Fibroblast of lung (primary cell): ENCODE results near the gene FAU. TPM values are rescaled to one million over a fixed set of nuclear protein-coding genes. Genes with fewer than 3 reads are reported as not detected.
A peak's percentile ranks its signal among the peaks of the same experiment; 100 is the strongest.

ENCODE experiments used
- DNase-seq, 2 donors: peaks; one replicate each; pipeline versions ENCODE4 v3.0.0 to v3.0.0-alpha.2; 2010; ENCODE audit warnings: low read depth in 2 of 2
- H2AFZ ChIP-seq: 2 replicates; pipeline ENCODE4 v1.5.1; 2012; ENCODE audit warnings: low read length, control low read depth, inconsistent platforms
- H3K27ac ChIP-seq: 2 replicates; pipeline ENCODE4 v1.5.1; 2011; ENCODE audit warnings: low read length, control low read depth; ENCODE audit not compliant: insufficient read depth
- H3K27me3 ChIP-seq: 2 replicates; pipeline ENCODE4 v1.5.1; 2011; ENCODE audit warnings: mild to moderate bottlenecking, low read length; ENCODE audit not compliant: control insufficient read depth, insufficient read depth
- H3K36me3 ChIP-seq: 2 replicates; pipeline ENCODE4 v1.5.1; 2011; ENCODE audit warnings: low read length; ENCODE audit not compliant: control insufficient read depth, insufficient read depth
- H3K4me1 ChIP-seq: 2 replicates; pipeline ENCODE4 v1.5.1; 2011; ENCODE audit warnings: low read length; ENCODE audit not compliant: control insufficient read depth, insufficient read depth; ENCODE audit errors: extremely low read depth
- H3K4me2 ChIP-seq: 2 replicates; pipeline ENCODE4 v1.5.1; 2011; ENCODE audit warnings: low read length, control low read depth; ENCODE audit not compliant: insufficient read depth; ENCODE audit errors: extremely low read depth
- H3K4me3 ChIP-seq, 4 experiments: fragments of 200-600 bp in 1 of 4; sonication (generic) in 1 of 4; replicated peaks in 1 of 4; 2 replicates each; pipeline ENCODE4 v1.5.1; 2011 to 2016; ENCODE audit warnings: low read length in 4 of 4, low read depth in 3 of 4, mild to moderate bottlenecking in 3 of 4, control low read depth in 2 of 4, inconsistent platforms in 1 of 4, mixed read lengths in 1 of 4; ENCODE audit not compliant: insufficient read depth in 1 of 4; ENCODE audit errors: control extremely low read depth in 1 of 4
- H3K79me2 ChIP-seq: 2 replicates; pipeline ENCODE4 v1.5.1; 2012; ENCODE audit warnings: mild to moderate bottlenecking, low read length, inconsistent platforms; ENCODE audit not compliant: control insufficient read depth, insufficient read depth
- H3K9ac ChIP-seq: 2 replicates; pipeline ENCODE4 v1.5.1; 2011; ENCODE audit warnings: mild to moderate bottlenecking, low read length, control low read depth; ENCODE audit not compliant: insufficient read depth
- H3K9me3 ChIP-seq: 2 replicates; pipeline ENCODE4 v1.5.1; 2012; ENCODE audit warnings: low read depth, low read length; ENCODE audit not compliant: control insufficient read depth, insufficient read depth
- H4K20me1 ChIP-seq: 2 replicates; pipeline ENCODE4 v1.5.1; 2011; ENCODE audit warnings: low read length; ENCODE audit not compliant: control insufficient read depth, insufficient read depth; ENCODE audit errors: extremely low read depth
- EZH2 ChIP-seq: IDR thresholded peaks from 2 replicates; pipeline ENCODE4 v1.5.1; 2012; ENCODE audit warnings: low read length, control low read depth, mild to moderate bottlenecking; ENCODE audit errors: missing control alignments
- polyA minus RNA-seq: library from RNA; depleted of rRNA, polyadenylated mRNA; stranded (reverse); fragments of >200 nt; gene quantifications from 2 replicates; pipeline ENCODE4 v1.2.3, GENCODE V29; 2011; ENCODE audit warnings: low replicate concordance
- polyA plus RNA-seq, 2 donors: library from polyadenylated mRNA; depleted of rRNA in 1 of 2; stranded (reverse) in 1 of 2; unstranded in 1 of 2; fragments of >200 nt; gene quantifications; 2 replicates each; pipeline ENCODE4 v1.2.1, GENCODE V29; 2011 to 2012; ENCODE audit warnings: missing spikeins in 1 of 2
- total RNA-seq: library from RNA; depleted of rRNA; stranded (reverse); fragments of >200 nt; gene quantifications from 2 replicates; pipeline ENCODE4 v1.2.1, GENCODE V29; 2014
- TF ChIP-seq, protein P1 (sequence below), 2 donors: IDR thresholded peaks in 1 of 2; conservative IDR thresholded peaks in 1 of 2; 1 replicate in 1 of 2; 2 replicates in 1 of 2; pipeline ENCODE4 v1.5.1; 2011 to 2012; ENCODE audit warnings: low read length in 2 of 2, control low read depth in 1 of 2, inconsistent platforms in 1 of 2, low read depth in 1 of 2, mild to moderate bottlenecking in 1 of 2

FAU gene
- total RNA-seq: 336 and 338 TPM in 2 replicates
- 256 and 290 TPM in 2 replicates for polyA plus RNA-seq
- polyA plus RNA-seq (2012): 927 and 982 TPM in 2 replicates
- polyA minus RNA-seq: 57.5 and 61.8 TPM in 2 replicates

DNA sequence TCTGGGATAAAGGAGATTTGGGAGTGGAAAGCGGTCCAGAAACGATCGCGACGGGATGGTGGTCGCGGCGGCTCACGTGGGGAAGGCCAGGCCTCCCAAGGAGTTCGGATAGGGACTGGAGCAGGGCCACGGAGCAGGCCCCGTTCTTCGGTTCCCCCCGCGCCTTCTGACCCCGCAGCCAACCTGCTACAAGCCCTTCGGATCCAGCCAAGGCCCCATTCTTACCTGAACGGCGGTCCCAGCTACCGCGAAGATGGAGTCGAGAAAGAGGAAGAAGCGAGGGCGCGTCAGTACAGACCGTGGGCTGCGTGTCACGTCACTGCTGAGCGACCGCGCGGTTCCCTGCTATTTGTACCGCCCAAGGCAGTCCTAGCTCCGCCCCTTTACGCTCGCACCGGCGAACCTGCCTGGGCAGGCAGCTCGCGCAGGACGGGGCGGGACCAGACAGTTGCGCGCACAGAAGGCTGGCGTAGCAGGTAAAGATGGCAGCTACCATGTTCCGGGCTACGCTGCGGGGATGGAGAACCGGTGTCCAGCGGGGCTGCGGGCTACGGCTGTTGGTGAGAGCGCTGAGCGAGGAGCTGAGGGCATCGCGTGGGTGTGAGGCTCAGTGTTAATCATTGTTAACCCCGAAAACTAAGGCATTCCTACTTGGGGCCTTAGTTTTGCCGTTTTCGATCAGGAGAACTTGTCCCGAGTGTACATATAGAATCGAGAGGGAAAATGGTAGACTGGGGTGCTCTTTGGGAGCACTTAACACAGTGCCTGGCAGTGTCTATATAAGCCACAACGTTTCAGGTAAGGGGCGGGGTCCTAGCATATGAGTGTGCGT lies at the start of gene FAU, which contains the start of gene MRPL49:
TSS of gene FAU (minus strand) at position 270 of the 832 bp plus-strand sequence. CDS start 321 bp downstream, outside the sequence.
TSS of gene MRPL49 (plus strand) at position 457 of the 832 bp plus-strand sequence. CDS start at position 483, 26 bp downstream.
- DNase-seq: peak; percentile 95 to 96
- Histone ChIP-seq H3K4me1 (peaks cover 6% of the 10 kb centered on the region), H3K9ac (peak within 1 kb of the TSS; percentile 95), H3K9me3 (no peaks in the 10 kb centered on the region), H2AFZ (peak within 1 kb of the TSS; percentile 96), H3K27me3 (no peaks in the 10 kb centered on the region), H3K4me2 (peak within 1 kb of the TSS; percentile 96), H3K36me3 (peaks cover 20% of the 10 kb centered on the region), H4K20me1 (no peaks in the 10 kb centered on the region), H3K4me3 (peak within 1 kb of the TSS; percentile 57 to 98 (median 85)), H3K27ac (peak within 1 kb of the TSS; percentile 94), H3K79me2 (peaks cover 29% of the 10 kb centered on the region)
- TF ChIP-seq, protein P1, sequence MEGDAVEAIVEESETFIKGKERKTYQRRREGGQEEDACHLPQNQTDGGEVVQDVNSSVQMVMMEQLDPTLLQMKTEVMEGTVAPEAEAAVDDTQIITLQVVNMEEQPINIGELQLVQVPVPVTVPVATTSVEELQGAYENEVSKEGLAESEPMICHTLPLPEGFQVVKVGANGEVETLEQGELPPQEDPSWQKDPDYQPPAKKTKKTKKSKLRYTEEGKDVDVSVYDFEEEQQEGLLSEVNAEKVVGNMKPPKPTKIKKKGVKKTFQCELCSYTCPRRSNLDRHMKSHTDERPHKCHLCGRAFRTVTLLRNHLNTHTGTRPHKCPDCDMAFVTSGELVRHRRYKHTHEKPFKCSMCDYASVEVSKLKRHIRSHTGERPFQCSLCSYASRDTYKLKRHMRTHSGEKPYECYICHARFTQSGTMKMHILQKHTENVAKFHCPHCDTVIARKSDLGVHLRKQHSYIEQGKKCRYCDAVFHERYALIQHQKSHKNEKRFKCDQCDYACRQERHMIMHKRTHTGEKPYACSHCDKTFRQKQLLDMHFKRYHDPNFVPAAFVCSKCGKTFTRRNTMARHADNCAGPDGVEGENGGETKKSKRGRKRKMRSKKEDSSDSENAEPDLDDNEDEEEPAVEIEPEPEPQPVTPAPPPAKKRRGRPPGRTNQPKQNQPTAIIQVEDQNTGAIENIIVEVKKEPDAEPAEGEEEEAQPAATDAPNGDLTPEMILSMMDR (conservative IDR thresholded peaks at IDR 0.05 in 1 of 2, IDR thresholded peaks at IDR 0.05 in 1 of 2; ENCODE audit: low read depth in 1 of 2, low read length in 2 of 2): no peak
- TF ChIP-seq EZH2: no peak

DNA sequence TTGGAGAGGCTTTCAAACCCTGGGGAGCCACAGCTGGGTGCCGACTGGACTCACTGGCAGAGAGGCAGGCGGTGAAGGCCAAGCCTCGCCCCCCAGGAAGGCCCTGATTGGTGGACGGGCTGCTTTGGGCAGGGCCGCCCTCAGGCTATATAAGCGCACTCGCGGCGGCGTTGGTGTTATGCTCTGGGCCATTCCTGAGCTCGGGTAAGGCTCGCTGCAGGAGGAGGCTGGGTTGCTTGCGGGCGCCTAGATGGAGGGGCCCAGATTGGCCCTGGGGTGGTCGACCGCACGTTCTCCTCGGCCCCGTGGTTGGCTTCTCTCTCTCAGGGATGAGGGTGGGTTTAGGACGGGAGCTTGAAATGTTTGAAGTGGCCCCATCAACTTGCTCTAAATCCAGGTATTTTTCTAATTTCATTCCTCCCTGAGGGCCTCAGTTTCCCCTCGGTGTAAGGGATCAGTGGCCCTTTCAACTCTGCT lies 48.2 kb upstream of the FAU start, which contains the start of gene SPDYC:
TSS of gene SPDYC (plus strand) at position 176 of the 477 bp plus-strand sequence. CDS start 1,125 bp downstream, outside the sequence.
- no peak within 1 kb of the TSS for H3K4me3 ChIP-seq
- no peak within 1 kb of the TSS for H3K4me2 ChIP-seq
- H3K79me2 ChIP-seq: no peaks in the 10 kb centered on the region
- H3K4me1 ChIP-seq: peaks cover 3% of the 10 kb centered on the region
- H3K9ac ChIP-seq: no peak within 1 kb of the TSS
- no peak for DNase-seq
- H3K9me3 ChIP-seq: no peaks in the 10 kb centered on the region
- TF ChIP-seq, protein P1 (conservative IDR thresholded peaks at IDR 0.05 in 1 of 2, IDR thresholded peaks at IDR 0.05 in 1 of 2; ENCODE audit: low read depth in 1 of 2, low read length in 2 of 2): no peak
- no peak for TF ChIP-seq EZH2
- H2AFZ ChIP-seq: peak within 1 kb of the TSS; percentile 85
- peak within 1 kb of the TSS; percentile 8 for H3K27ac ChIP-seq
- H3K36me3 ChIP-seq: no peaks in the 10 kb centered on the region
- no peaks in the 10 kb centered on the region for H3K27me3 ChIP-seq
- H4K20me1 ChIP-seq: no peaks in the 10 kb centered on the region

DNA sequence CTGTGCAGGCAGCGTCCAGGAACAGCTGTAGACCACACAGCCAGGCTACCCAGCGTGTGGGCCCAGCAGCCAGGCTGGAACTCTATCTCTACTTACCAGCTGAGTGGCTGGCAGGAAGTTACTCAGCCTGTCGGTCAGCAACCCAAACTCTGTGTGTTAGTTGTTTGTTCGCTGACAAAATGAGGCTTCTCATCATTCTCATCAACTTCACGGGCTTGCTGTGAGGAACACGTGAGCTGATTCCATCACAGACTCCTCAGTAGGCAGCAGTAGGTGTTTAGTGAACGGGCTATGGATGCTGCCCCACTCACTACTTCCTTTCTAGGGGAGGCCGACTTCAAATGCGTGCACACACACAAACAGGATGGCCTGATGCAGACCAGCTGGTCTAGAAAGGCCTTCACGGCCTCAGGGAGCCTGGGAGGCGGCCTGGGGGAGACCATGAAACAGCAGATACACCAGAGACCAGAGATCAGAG lies 47.3 kb upstream of the FAU start:
- Histone ChIP-seq H3K9me3 (no peaks in the 10 kb centered on the region), H3K4me1 (peaks cover 3% of the 10 kb centered on the region), H3K27ac (peak overlapping the region; percentile 8), H3K79me2 (no peaks in the 10 kb centered on the region), H4K20me1 (no peaks in the 10 kb centered on the region), H2AFZ (peak overlapping the region; percentile 85), H3K4me3 (no peak overlapping the region), H3K36me3 (no peaks in the 10 kb centered on the region), H3K27me3 (no peaks in the 10 kb centered on the region), H3K4me2 (no peak overlapping the region), H3K9ac (no peak overlapping the region)
- TF ChIP-seq EZH2: no peak
- TF ChIP-seq, protein P1 (conservative IDR thresholded peaks at IDR 0.05 in 1 of 2, IDR thresholded peaks at IDR 0.05 in 1 of 2; ENCODE audit: low read depth in 1 of 2, low read length in 2 of 2): no peak
- DNase-seq: peak in 1 of 2 donors; percentile 39
